Nephron progenitor cell (in vitro differentiated cells): ENCODE measurements around the gene SMAD3.

Source experiments
- DNase-seq: peaks from one replicate; pipeline ENCODE4 v3.0.0; 2021
- H3K27ac Mint-ChIP-seq: 2 replicates; pipeline ENCODE4 v1.8.0; 2021; ENCODE audit warnings: mild to moderate bottlenecking, moderate library complexity, mixed read lengths
- H3K27me3 Mint-ChIP-seq: 2 replicates; pipeline ENCODE4 v1.8.0; 2021; ENCODE audit warnings: mild to moderate bottlenecking, low read depth, mixed read lengths; ENCODE audit not compliant: poor library complexity
- H3K36me3 Mint-ChIP-seq: 2 replicates; pipeline ENCODE4 v1.8.0; 2021; ENCODE audit warnings: low read depth, mixed read lengths
- H3K4me1 Mint-ChIP-seq: 2 replicates; pipeline ENCODE4 v1.8.0; 2021; ENCODE audit warnings: mixed read lengths
- H3K4me3 Mint-ChIP-seq: 2 replicates; pipeline ENCODE4 v1.8.0; 2021; ENCODE audit warnings: mild to moderate bottlenecking, moderate library complexity, mixed read lengths
- H3K9me3 Mint-ChIP-seq: 2 replicates; pipeline ENCODE4 v1.8.0; 2021; ENCODE audit warnings: mild to moderate bottlenecking, moderate library complexity, mixed read lengths
- TF ChIP-seq, protein P1 (sequence below): fragments of 200-600 bp; sonication (generic); IDR thresholded peaks from 2 replicates; pipeline ENCODE4 v1.5.0; 2021; ENCODE audit warnings: antibody characterized with exemption

Gene SMAD3

GRCh38 chr15:67212684-67213367 lies 147.4 kb downstream of the SMAD3 start:
- no peaks in the 10 kb centered on the region for H3K4me1 Mint-ChIP-seq
- H3K27me3 Mint-ChIP-seq, result no peaks in the 10 kb centered on the region
- H3K27ac Mint-ChIP-seq, result no peak overlapping the region
- DNase-seq, result no peak
- TF ChIP-seq, protein P1, sequence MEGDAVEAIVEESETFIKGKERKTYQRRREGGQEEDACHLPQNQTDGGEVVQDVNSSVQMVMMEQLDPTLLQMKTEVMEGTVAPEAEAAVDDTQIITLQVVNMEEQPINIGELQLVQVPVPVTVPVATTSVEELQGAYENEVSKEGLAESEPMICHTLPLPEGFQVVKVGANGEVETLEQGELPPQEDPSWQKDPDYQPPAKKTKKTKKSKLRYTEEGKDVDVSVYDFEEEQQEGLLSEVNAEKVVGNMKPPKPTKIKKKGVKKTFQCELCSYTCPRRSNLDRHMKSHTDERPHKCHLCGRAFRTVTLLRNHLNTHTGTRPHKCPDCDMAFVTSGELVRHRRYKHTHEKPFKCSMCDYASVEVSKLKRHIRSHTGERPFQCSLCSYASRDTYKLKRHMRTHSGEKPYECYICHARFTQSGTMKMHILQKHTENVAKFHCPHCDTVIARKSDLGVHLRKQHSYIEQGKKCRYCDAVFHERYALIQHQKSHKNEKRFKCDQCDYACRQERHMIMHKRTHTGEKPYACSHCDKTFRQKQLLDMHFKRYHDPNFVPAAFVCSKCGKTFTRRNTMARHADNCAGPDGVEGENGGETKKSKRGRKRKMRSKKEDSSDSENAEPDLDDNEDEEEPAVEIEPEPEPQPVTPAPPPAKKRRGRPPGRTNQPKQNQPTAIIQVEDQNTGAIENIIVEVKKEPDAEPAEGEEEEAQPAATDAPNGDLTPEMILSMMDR, result no peak
- no peak overlapping the region for H3K4me3 Mint-ChIP-seq
- H3K9me3 Mint-ChIP-seq, result no peaks in the 10 kb centered on the region
- H3K36me3 Mint-ChIP-seq, result peaks cover 31% of the 10 kb centered on the region

GRCh38 chr15:67215102-67215501 lies 149.7 kb downstream of the SMAD3 start:
- Mint-ChIP-seq H3K4me1 (no peaks in the 10 kb centered on the region), H3K36me3 (peaks cover 34% of the 10 kb centered on the region), H3K9me3 (no peaks in the 10 kb centered on the region), H3K4me3 (no peak overlapping the region), H3K27ac (no peak overlapping the region), H3K27me3 (no peaks in the 10 kb centered on the region)
- DNase-seq, result no peak
- TF ChIP-seq, protein P1, result no peak

GRCh38 chr15:67216859-67217258 lies 151.5 kb downstream of the SMAD3 start:
- Mint-ChIP-seq H3K27me3 (no peaks in the 10 kb centered on the region), H3K36me3 (peaks cover 34% of the 10 kb centered on the region), H3K4me1 (no peaks in the 10 kb centered on the region), H3K4me3 (no peak overlapping the region), H3K9me3 (no peaks in the 10 kb centered on the region), H3K27ac (no peak overlapping the region)
- DNase-seq, result no peak
- TF ChIP-seq, protein P1, result no peak

DNA sequence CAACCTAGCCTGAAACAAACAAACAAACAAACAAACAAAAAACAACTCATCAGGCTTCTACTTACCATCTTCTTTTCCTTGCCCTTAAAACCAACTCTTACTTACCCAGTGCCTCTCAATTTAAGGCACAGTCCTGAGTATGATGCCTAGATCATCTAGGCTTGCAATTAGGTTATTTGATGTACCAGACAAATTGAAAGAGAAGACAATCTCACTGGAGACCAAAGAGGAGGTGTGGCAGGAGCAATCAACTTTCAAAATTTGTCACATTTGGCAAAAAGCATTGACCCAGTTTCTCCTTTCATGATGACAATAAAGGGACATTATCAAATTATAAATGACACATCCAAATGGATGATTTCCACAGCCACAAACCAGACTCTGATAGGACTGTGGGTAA lies 153.0 kb downstream of the SMAD3 start:
- Mint-ChIP-seq H3K9me3 (no peaks in the 10 kb centered on the region), H3K36me3 (peaks cover 29% of the 10 kb centered on the region), H3K27me3 (no peaks in the 10 kb centered on the region), H3K27ac (peak overlapping the region; percentile 4), H3K4me3 (no peak overlapping the region), H3K4me1 (no peaks in the 10 kb centered on the region)
- TF ChIP-seq, protein P1, result no peak
- DNase-seq, result no peak

DNA sequence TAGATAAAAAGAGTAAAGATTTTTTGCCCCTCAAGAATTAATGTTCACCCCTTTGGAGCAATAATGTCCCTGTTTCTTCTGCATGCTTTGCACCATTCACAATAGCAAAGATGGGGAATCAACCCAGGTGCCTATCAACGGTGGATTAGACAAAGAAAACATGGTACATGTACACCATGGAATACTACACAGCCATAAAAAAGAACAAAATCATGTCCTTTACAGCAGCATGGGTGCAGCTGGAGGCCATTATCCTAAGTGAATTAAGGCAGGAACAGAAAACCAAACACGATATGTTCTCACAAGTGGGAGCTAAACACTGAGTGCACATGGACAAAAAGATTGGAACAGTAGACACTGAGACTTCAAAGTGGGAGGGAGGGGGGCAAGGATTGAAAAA lies 153.9 kb downstream of the SMAD3 start:
- Mint-ChIP-seq H3K36me3 (peaks cover 29% of the 10 kb centered on the region), H3K27me3 (no peaks in the 10 kb centered on the region), H3K9me3 (no peaks in the 10 kb centered on the region), H3K27ac (no peak overlapping the region), H3K4me3 (no peak overlapping the region), H3K4me1 (no peaks in the 10 kb centered on the region)
- TF ChIP-seq, protein P1, result no peak
- DNase-seq, result no peak

- H3K36me3 Mint-ChIP-seq, result peaks cover 13% of the 10 kb centered on the region
- no peak for DNase-seq
- no peaks in the 10 kb centered on the region for H3K9me3 Mint-ChIP-seq
- TF ChIP-seq, protein P1, result no peak
- no peak overlapping the region for H3K4me3 Mint-ChIP-seq
- no peak overlapping the region for H3K27ac Mint-ChIP-seq
- H3K4me1 Mint-ChIP-seq, result peaks cover 5% of the 10 kb centered on the region
- H3K27me3 Mint-ChIP-seq, result no peaks in the 10 kb centered on the region
Observed at GRCh38 chr15:67224889-67225288, 159.5 kb downstream of the SMAD3 start.
